ENCODE data around the gene DOCK3. TPM values are rescaled to one million over a fixed set of nuclear protein-coding genes. Genes with fewer than 3 reads are reported as not detected.

The DOCK3 gene
- total RNA-seq, 1 donor from 2014 or later = 2.7 TPM

DNA sequence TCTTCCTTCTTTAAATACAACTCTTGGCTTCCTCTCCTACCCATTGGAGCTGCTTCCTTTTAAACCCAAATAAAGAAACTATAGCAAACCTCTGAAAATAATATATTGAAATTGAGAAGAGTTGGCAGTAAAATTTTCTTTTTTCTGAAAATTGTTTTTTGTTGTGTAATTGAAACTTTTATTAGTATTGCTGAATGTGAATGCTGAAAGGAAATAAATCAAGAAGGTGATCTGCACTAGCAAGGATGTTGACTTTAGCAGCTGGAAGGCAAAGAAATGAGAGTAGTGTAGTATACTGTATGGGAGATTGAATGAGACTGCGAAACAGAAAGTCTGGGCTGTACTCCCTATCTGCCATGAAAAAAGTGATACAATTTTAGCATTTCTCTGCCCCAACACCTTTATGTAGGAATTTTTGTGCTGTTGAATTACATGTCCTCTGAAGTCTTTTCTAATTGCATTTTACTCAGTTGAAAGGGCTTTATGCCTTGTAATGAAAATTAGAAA, 166.3 kb downstream of the DOCK3 start:
- no peaks in the 10 kb centered on the region for H3K4me1 ChIP-seq
- H3K27me3 ChIP-seq = no peaks in the 10 kb centered on the region
- H3K9me3 ChIP-seq = no peaks in the 10 kb centered on the region
- H3K36me3 ChIP-seq = no peaks in the 10 kb centered on the region
- DNase-seq (no peak), ATAC-seq (no peak)
- intact Hi-C loops (cut with DNase I) = no loop called here
- no peak for TF ChIP-seq CTCF (IDR thresholded peaks at IDR 0.05)
- H3K27ac ChIP-seq = no peak overlapping the region
- no peak overlapping the region for H3K4me3 ChIP-seq

DNA sequence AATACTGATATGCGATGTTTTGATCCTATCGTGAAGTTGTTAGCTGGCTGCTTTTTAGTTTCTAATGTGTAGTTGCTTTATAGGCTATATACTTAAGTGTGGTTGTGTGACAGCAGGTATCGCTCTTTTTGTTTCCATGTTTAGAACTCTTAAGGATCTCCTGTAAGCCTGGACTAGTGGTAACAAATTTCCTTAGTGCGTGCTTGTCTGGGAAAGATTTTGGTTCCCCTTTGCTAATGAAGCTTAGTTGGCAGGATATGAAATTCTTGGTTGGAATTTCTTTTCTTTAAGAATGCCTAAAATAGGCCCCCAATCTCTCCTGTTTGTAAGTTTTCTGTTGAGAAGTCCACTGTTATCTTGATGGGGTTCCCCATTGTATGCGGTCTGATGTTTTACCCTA, 173.6 kb downstream of the DOCK3 start:
- no peak for ATAC-seq
- H3K36me3 ChIP-seq = no peaks in the 10 kb centered on the region
- H3K27ac ChIP-seq = no peak overlapping the region
- H3K4me3 ChIP-seq = no peak overlapping the region
- TF ChIP-seq CTCF (IDR thresholded peaks at IDR 0.05) = no peak
- no peak for DNase-seq
- H3K4me1 ChIP-seq = no peaks in the 10 kb centered on the region
- intact Hi-C loops (cut with DNase I) = no loop called here
- no peaks in the 10 kb centered on the region for H3K27me3 ChIP-seq
- H3K9me3 ChIP-seq = no peaks in the 10 kb centered on the region

GRCh38 chr3:50850639-50851511, 176.1 kb downstream of the DOCK3 start:
- Histone ChIP-seq H3K4me3 (no peak overlapping the region), H3K27me3 (no peaks in the 10 kb centered on the region), H3K36me3 (no peaks in the 10 kb centered on the region), H3K4me1 (no peaks in the 10 kb centered on the region), H3K27ac (no peak overlapping the region), H3K9me3 (no peaks in the 10 kb centered on the region)
- intact Hi-C loops (cut with DNase I) = no loop called here
- no peak for DNase-seq
- no peak for ATAC-seq
- no peak for TF ChIP-seq CTCF (IDR thresholded peaks at IDR 0.05)

DNA sequence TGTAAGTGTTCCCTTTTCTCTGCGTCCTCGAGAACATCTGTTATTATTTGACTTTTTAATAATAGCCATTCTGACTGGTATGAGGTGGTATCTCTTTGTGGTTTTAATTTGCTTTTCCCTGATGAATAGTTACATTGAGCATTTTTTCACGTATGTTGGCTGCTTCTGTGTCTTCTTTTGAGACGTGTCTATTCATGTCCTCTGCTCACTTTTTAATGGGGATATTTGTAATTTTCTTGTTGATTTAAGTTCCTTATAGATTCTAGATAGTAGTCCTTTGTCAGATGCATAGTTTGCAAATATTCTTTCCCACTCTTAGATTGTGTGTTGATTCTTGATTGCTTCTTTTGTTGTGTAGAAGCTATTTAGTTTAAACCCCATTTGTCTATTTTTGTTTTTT, 179.2 kb downstream of the DOCK3 start:
- no peaks in the 10 kb centered on the region for H3K36me3 ChIP-seq
- ATAC-seq = no peak
- intact Hi-C loops (cut with DNase I) = no loop called here
- TF ChIP-seq CTCF (IDR thresholded peaks at IDR 0.05) = no peak
- no peaks in the 10 kb centered on the region for H3K27me3 ChIP-seq
- DNase-seq = no peak
- no peaks in the 10 kb centered on the region for H3K9me3 ChIP-seq
- no peaks in the 10 kb centered on the region for H3K4me1 ChIP-seq
- no peak overlapping the region for H3K4me3 ChIP-seq
- no peak overlapping the region for H3K27ac ChIP-seq

GRCh38 chr3:50862221-50862620, 187.5 kb downstream of the DOCK3 start:
- no peaks in the 10 kb centered on the region for H3K4me1 ChIP-seq
- H3K36me3 ChIP-seq = no peaks in the 10 kb centered on the region
- no peak overlapping the region for H3K27ac ChIP-seq
- H3K27me3 ChIP-seq = no peaks in the 10 kb centered on the region
- ATAC-seq (no peak), DNase-seq (no peak)
- H3K4me3 ChIP-seq = no peak overlapping the region
- no peaks in the 10 kb centered on the region for H3K9me3 ChIP-seq
- no peak for TF ChIP-seq CTCF (IDR thresholded peaks at IDR 0.05)
- intact Hi-C loops (cut with DNase I) = no loop called here
